Caco-2 (cell line): ENCODE results near the gene HNRNPU. TPM values are rescaled to one million over a fixed set of nuclear protein-coding genes. Genes with fewer than 3 reads are reported as not detected.

Experiments
- BruUV-seq: library from RNA; stranded (reverse); fragments of 400-500 nt; replicated peaks from 2 replicates; lab custom pipeline; 2021; lab: Mats Ljungman, UMichigan
- CTCF ChIA-PET: fragments of 300-600 bp; sonication (Branson Sonifier 250); formaldehyde crosslinking; loops from one replicate; lab custom pipeline; 2022; ENCODE audit warnings: antibody characterized with exemption; lab: Charles Lee
- POLR2A ChIA-PET: fragments of 300-600 bp; sonication (Branson Sonifier 250); formaldehyde crosslinking; loops from one replicate; lab custom pipeline; 2022; ENCODE audit warnings: antibody characterized with exemption; lab: Charles Lee
- DNase-seq, 2 experiments: peaks; one replicate each; pipeline versions ENCODE4 v3.0.0 to v3.0.0-alpha.2; 2020 to 2022
- H3K27me3 ChIP-seq: replicated peaks from 2 replicates; pipeline ENCODE4 v1.6.0; 2011; ENCODE audit warnings: low read length; ENCODE audit not compliant: control insufficient read depth, insufficient read depth
- H3K36me3 ChIP-seq: 2 replicates; pipeline ENCODE4 v1.5.1; 2011; ENCODE audit warnings: low read length; ENCODE audit not compliant: control insufficient read depth, insufficient read depth
- H3K4me1 ChIP-seq: fragments of 250-450 bp; sonication (Bioruptor Pico); 2 replicates; pipeline ENCODE4 v1.5.1; 2020; ENCODE audit warnings: mild to moderate bottlenecking
- H3K4me3 ChIP-seq: 2 replicates; pipeline ENCODE4 v1.5.1; 2011; ENCODE audit warnings: low read depth, mild to moderate bottlenecking, control low read depth, low read length
- H3K9me3 ChIP-seq: fragments of 250-450 bp; sonication (Bioruptor Pico); 2 replicates; pipeline ENCODE4 v1.5.1; 2020; ENCODE audit warnings: mild to moderate bottlenecking, moderate library complexity
- H3K27ac Mint-ChIP-seq: one replicate; pipeline ENCODE4 v1.8.0; 2022; ENCODE audit warnings: mixed read lengths; ENCODE audit not compliant: unreplicated experiment
- H3K27me3 Mint-ChIP-seq: one replicate; pipeline ENCODE4 v1.8.0; 2022; ENCODE audit warnings: mixed read lengths; ENCODE audit not compliant: insufficient read depth, unreplicated experiment
- H3K36me3 Mint-ChIP-seq: one replicate; pipeline ENCODE4 v1.8.0; 2022; ENCODE audit warnings: mild to moderate bottlenecking, mixed read lengths; ENCODE audit not compliant: insufficient read depth, unreplicated experiment
- H3K4me1 Mint-ChIP-seq: one replicate; pipeline ENCODE4 v1.8.0; 2022; ENCODE audit warnings: low read depth, mixed read lengths; ENCODE audit not compliant: unreplicated experiment
- H3K4me3 Mint-ChIP-seq: one replicate; pipeline ENCODE4 v1.8.0; 2022; ENCODE audit warnings: mild to moderate bottlenecking, moderate library complexity, mixed read lengths; ENCODE audit not compliant: unreplicated experiment
- H3K9me3 Mint-ChIP-seq: one replicate; pipeline ENCODE4 v1.8.0; 2022; ENCODE audit warnings: mixed read lengths; ENCODE audit not compliant: unreplicated experiment
- CTCF ChIP-seq, 2 experiments: fragments of 200-600 bp in 1 of 2; IDR thresholded peaks; 1 replicate in 1 of 2; 2 replicates in 1 of 2; pipeline versions ENCODE4 v1.5.1 to v1.8.0; 2011 to 2022; ENCODE audit warnings: antibody characterized with exemption in 1 of 2, control low read depth in 1 of 2, inconsistent platforms in 1 of 2, low read depth in 1 of 2, low read length in 1 of 2, mild to moderate bottlenecking in 1 of 2, moderate library complexity in 1 of 2; ENCODE audit not compliant: insufficient read depth in 1 of 2, severe bottlenecking in 1 of 2, unreplicated experiment in 1 of 2
- intact Hi-C: fragments of 100-400 bp; cut with micrococcal nuclease; formaldehyde crosslinking; loops from one replicate; pipeline ENCODE4 v1.10.0; 2022; ENCODE audit not compliant: unreplicated experiment
- total RNA-seq: library from RNA; stranded (reverse); gene quantifications from 2 replicates; pipeline ENCODE4 v1.2.3, GENCODE V29; 2022

Gene HNRNPU
- total RNA-seq, 1 experiment from 2014 or later = 478 TPM

DNA sequence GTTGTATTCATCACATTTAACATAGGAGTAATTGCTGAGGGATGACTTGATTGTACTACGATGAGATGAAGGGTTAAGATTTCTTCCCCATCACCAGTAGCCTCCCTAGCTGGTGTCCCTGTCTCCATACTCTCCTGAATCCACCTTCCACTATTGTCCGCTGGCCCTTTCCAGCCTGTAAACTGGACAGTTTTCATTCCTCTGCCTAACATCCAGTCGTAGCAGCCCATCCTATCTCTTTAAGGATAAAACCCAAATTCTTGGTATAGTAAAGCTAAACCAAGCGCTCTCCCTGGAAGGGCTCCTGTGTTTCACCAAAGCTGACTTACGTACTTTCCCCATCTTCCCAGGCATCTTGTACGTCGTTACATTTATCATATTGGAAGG, 28.2 kb downstream of the HNRNPU start:
- ChIA-PET POLR2A (interaction anchor here (0.5 to 2.4 kb wide), 4 partner anchors 26 to 220 kb away, joined by 3 to 23 read pairs (median 4); partner anchors contain the start of gene HNRNPU), CTCF (interaction anchor here (0.7 to 1.7 kb wide), 4 partner anchors 135 to 233 kb away, joined by 3 to 9 read pairs (median 6); no protein-coding TSS in a partner anchor)
- Mint-ChIP-seq H3K36me3 (peaks cover 70% of the 10 kb centered on the region), H3K27me3 (no peaks in the 10 kb centered on the region), H3K4me3 (peak overlapping the region; percentile 97), H3K9me3 (no peaks in the 10 kb centered on the region), H3K27ac (peak overlapping the region; percentile 100), H3K4me1 (peaks cover 26% of the 10 kb centered on the region)
- Histone ChIP-seq H3K9me3 (no peaks in the 10 kb centered on the region), H3K4me3 (peak overlapping the region; percentile 95), H3K4me1 (peaks cover 38% of the 10 kb centered on the region), H3K36me3 (peaks cover 2% of the 10 kb centered on the region; the same call in 1 of the 2 replicates), H3K27me3 (no peaks in the 10 kb centered on the region)
- BruUV-seq = TSS peak; percentile 48
- intact Hi-C loops = loop anchor here (10.0 kb wide), 1 partner anchor 381 kb away; the partner anchor contains the start of gene ADSS2
- DNase-seq = peak in 1 of 2 experiments; percentile 38
- TF ChIP-seq CTCF (IDR thresholded peaks at IDR 0.05; ENCODE audit: insufficient read depth in 1 of 2, low read depth in 1 of 2, low read length in 1 of 2, severe bottlenecking in 1 of 2, unreplicated experiment in 1 of 2) = no peak

- CTCF ChIA-PET = interaction anchor here (1.2 to 1.7 kb wide), 3 partner anchors 136 to 232 kb away, joined by 3 to 9 read pairs (median 9); no protein-coding TSS in a partner anchor
- no TSS peak for BruUV-seq
- intact Hi-C loops = loop anchor here (1.0 to 10.0 kb wide), 7 partner anchors 28 to 381 kb away; partner anchors contain the start of gene ADSS2
These were observed 28.8 kb downstream of the HNRNPU start, which contains the start of gene COX20 for GRCh38 chr1:244835276-244836134. TSS of gene COX20 (plus strand) at chr1:244835658. CDS start at chr1:244835715, 57 bp downstream.

More at GRCh38 chr1:244835276-244836134, 28.8 kb downstream of the HNRNPU start, which contains the start of gene COX20:
- H3K4me3 Mint-ChIP-seq = peak within 1 kb of the TSS; percentile 97
- no peaks in the 10 kb centered on the region for H3K27me3 ChIP-seq
- H3K36me3 Mint-ChIP-seq = peaks cover 64% of the 10 kb centered on the region
- H3K9me3 ChIP-seq = no peaks in the 10 kb centered on the region
- peaks cover 20% of the 10 kb centered on the region for H3K4me1 Mint-ChIP-seq
- H3K4me3 ChIP-seq = peak within 1 kb of the TSS; percentile 95
- POLR2A ChIA-PET = interaction anchor here (0.8 to 2.4 kb wide), 6 partner anchors 18 to 210 kb away, joined by 3 to 23 read pairs (median 5); partner anchors contain the start of gene HNRNPU
- no peaks in the 10 kb centered on the region for H3K9me3 Mint-ChIP-seq
- peaks cover 2% of the 10 kb centered on the region; the same call in 1 of the 2 replicates for H3K36me3 ChIP-seq
- peak within 1 kb of the TSS; percentile 100 for H3K27ac Mint-ChIP-seq
- DNase-seq = peak; percentile 93 to 96
- no peaks in the 10 kb centered on the region for H3K27me3 Mint-ChIP-seq
- TF ChIP-seq CTCF (IDR thresholded peaks at IDR 0.05; ENCODE audit: insufficient read depth in 1 of 2, low read depth in 1 of 2, low read length in 1 of 2, severe bottlenecking in 1 of 2, unreplicated experiment in 1 of 2) = no peak
- peaks cover 31% of the 10 kb centered on the region for H3K4me1 ChIP-seq
